Endodermal cell (in vitro differentiated cells): ENCODE results near the gene CD247. TPM values are rescaled to one million over a fixed set of nuclear protein-coding genes. Genes with fewer than 3 reads are reported as not detected.

Source experiments
- DNase-seq: peaks from one replicate; pipeline ENCODE4 v3.0.0-alpha.2; 2017
- H3K27ac ChIP-seq: 2 replicates; pipeline ENCODE4 v1.5.1; 2013; ENCODE audit warnings: mild to moderate bottlenecking, low read depth, low read length, moderate library complexity
- H3K27me3 ChIP-seq: 2 replicates; pipeline ENCODE4 v1.6.1; 2013; ENCODE audit warnings: mild to moderate bottlenecking, low read length, moderate library complexity; ENCODE audit not compliant: insufficient read depth, control insufficient read depth, poor library complexity, severe bottlenecking
- H3K36me3 ChIP-seq: 2 replicates; pipeline ENCODE4 v1.7.0; 2013; ENCODE audit warnings: mild to moderate bottlenecking, low read length, moderate library complexity; ENCODE audit not compliant: control insufficient read depth, insufficient read depth
- H3K4me1 ChIP-seq: one replicate; pipeline ENCODE4 v1.7.0; 2013; ENCODE audit warnings: low read length; ENCODE audit not compliant: control insufficient read depth, insufficient read depth
- H3K4me3 ChIP-seq: 2 replicates; pipeline ENCODE4 v1.5.1; 2013; ENCODE audit warnings: mild to moderate bottlenecking, low read length, moderate library complexity
- H3K9ac ChIP-seq: 2 replicates; pipeline ENCODE4 v1.6.1; 2013; ENCODE audit warnings: mild to moderate bottlenecking, low read length, moderate library complexity; ENCODE audit not compliant: poor library complexity, severe bottlenecking; ENCODE audit errors: extremely low read depth
- H3K9me3 ChIP-seq: 2 replicates; pipeline ENCODE4 v1.6.1; 2013; ENCODE audit warnings: mild to moderate bottlenecking, low read length, moderate library complexity; ENCODE audit not compliant: control insufficient read depth
- H3K27ac Mint-ChIP-seq: 2 replicates; pipeline ENCODE4 v1.8.0; 2020; ENCODE audit warnings: mixed read lengths
- H3K27me3 Mint-ChIP-seq: 2 replicates; pipeline ENCODE4 v1.8.0; 2021; ENCODE audit warnings: mild to moderate bottlenecking, mixed read lengths; ENCODE audit not compliant: insufficient read depth
- H3K36me3 Mint-ChIP-seq: 2 replicates; pipeline ENCODE4 v1.8.0; 2020; ENCODE audit warnings: low read depth, mixed read lengths
- H3K4me1 Mint-ChIP-seq: 2 replicates; pipeline ENCODE4 v1.8.0; 2020; ENCODE audit warnings: mixed read lengths
- H3K4me3 Mint-ChIP-seq: 2 replicates; pipeline ENCODE4 v1.8.0; 2020; ENCODE audit warnings: mild to moderate bottlenecking, moderate library complexity, mixed read lengths
- H3K9me3 Mint-ChIP-seq: 2 replicates; pipeline ENCODE4 v1.8.0; 2020; ENCODE audit warnings: mild to moderate bottlenecking, mixed read lengths
- WGBS, 2 experiments: methylation state at CpG; one replicate each; pipeline versions ENCODE4 v1.1.5 to v1.1.7; 2013; ENCODE audit warnings: missing lambda C conversion rate in 2 of 2, mixed read lengths in 1 of 2; ENCODE audit not compliant: insufficient coverage in 1 of 2, insufficient read length in 1 of 2; 5-methylcytosine and 5-hydroxymethylcytosine counted together
- total RNA-seq, 2 donors: library from RNA; stranded (reverse); fragmentation: NEBNext Ultra II Directional in 1 of 2; extraction: Animal tissue kit (Norgen Biotek cat#: 25700) in 1 of 2; gene quantifications; 2 replicates in 1 of 2; 3 replicates in 1 of 2; pipeline ENCODE4 v1.2.1, GENCODE V29; 2021
- TF ChIP-seq, protein P1 (sequence below): fragments of 200-600 bp; sonication (generic); conservative IDR thresholded peaks from 2 replicates; pipeline ENCODE4 v1.5.0; 2021; ENCODE audit warnings: antibody characterized with exemption, mild to moderate bottlenecking

CD247 gene
- total RNA-seq, 2 donors from 2014 or later = 0.46 to 0.55 TPM

DNA sequence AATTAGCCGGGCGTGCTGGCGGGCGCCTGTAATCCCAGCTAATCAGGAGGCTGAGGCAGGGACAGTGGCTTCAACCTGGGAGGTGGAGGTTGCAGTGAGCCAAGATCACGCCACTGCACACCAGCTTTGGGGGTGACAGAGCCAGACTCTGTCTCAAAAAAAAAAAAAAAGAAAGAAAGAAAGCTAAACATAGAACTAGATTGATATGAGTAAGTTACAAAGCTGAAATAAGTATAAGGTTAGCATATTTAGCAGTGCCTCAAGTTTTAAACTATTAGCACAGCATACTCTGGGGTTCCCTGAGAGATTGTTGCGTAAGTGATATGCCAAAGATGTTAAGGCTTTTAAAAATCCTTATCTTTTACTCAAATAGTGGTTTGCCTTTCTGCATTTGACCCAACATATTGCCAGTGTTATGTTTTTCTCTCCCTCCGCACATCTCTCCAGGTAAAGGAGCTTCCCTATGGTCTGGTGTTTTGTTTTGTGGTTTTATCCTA is 126.1 kb downstream of the CD247 start:
- H3K27ac Mint-ChIP-seq = no peak overlapping the region
- H3K36me3 Mint-ChIP-seq = peaks cover 33% of the 10 kb centered on the region
- no peak overlapping the region for H3K9ac ChIP-seq
- no peaks in the 10 kb centered on the region for H3K27me3 Mint-ChIP-seq
- H3K27ac ChIP-seq = no peak overlapping the region
- H3K27me3 ChIP-seq = no peaks in the 10 kb centered on the region
- no peaks in the 10 kb centered on the region for H3K4me1 ChIP-seq
- H3K9me3 ChIP-seq = no peaks in the 10 kb centered on the region
- 97 to 100% methylated on average over 2 to 7 of the region's 7 CpGs for WGBS, 2 experiments
- no peak overlapping the region for H3K4me3 Mint-ChIP-seq
- no peaks in the 10 kb centered on the region for H3K4me1 Mint-ChIP-seq
- H3K36me3 ChIP-seq = peaks cover 34% of the 10 kb centered on the region
- DNase-seq = no peak
- TF ChIP-seq, protein P1, sequence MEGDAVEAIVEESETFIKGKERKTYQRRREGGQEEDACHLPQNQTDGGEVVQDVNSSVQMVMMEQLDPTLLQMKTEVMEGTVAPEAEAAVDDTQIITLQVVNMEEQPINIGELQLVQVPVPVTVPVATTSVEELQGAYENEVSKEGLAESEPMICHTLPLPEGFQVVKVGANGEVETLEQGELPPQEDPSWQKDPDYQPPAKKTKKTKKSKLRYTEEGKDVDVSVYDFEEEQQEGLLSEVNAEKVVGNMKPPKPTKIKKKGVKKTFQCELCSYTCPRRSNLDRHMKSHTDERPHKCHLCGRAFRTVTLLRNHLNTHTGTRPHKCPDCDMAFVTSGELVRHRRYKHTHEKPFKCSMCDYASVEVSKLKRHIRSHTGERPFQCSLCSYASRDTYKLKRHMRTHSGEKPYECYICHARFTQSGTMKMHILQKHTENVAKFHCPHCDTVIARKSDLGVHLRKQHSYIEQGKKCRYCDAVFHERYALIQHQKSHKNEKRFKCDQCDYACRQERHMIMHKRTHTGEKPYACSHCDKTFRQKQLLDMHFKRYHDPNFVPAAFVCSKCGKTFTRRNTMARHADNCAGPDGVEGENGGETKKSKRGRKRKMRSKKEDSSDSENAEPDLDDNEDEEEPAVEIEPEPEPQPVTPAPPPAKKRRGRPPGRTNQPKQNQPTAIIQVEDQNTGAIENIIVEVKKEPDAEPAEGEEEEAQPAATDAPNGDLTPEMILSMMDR = no peak
- no peaks in the 10 kb centered on the region for H3K9me3 Mint-ChIP-seq
- no peak overlapping the region for H3K4me3 ChIP-seq

DNA sequence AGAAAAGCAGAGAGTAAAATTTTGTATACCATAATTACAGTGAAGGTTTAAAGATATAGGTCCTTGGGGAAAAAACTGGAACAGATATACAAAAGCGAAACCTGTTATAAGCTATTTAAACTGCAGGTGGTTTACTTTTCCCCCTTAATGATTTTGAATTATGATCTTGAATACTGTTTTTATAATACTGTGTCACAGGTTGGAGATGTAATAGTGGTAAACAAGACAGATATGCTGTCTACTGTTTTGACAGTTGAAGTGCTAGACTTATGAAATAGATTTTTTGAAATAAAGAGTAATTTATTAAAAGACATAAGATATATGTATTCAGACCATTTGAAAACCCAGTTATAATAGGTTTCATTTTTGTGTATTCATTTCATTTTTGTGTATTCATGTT is 129.4 kb downstream of the CD247 start:
- no peaks in the 10 kb centered on the region for H3K9me3 ChIP-seq
- Mint-ChIP-seq H3K27me3 (no peaks in the 10 kb centered on the region), H3K9me3 (no peaks in the 10 kb centered on the region), H3K27ac (no peak overlapping the region), H3K36me3 (peaks cover 39% of the 10 kb centered on the region), H3K4me1 (no peaks in the 10 kb centered on the region), H3K4me3 (no peak overlapping the region)
- no peaks in the 10 kb centered on the region for H3K27me3 ChIP-seq
- H3K36me3 ChIP-seq = peaks cover 49% of the 10 kb centered on the region
- no peak overlapping the region for H3K9ac ChIP-seq
- H3K27ac ChIP-seq = no peak overlapping the region
- no peak overlapping the region for H3K4me3 ChIP-seq
- TF ChIP-seq, protein P1 = no peak
- 100% methylated on average over 1 of the region's 1 CpG; no CpG with 5 or more reads in 1 of the 2 experiments for WGBS, 2 experiments
- DNase-seq = no peak
- H3K4me1 ChIP-seq = no peaks in the 10 kb centered on the region

DNA sequence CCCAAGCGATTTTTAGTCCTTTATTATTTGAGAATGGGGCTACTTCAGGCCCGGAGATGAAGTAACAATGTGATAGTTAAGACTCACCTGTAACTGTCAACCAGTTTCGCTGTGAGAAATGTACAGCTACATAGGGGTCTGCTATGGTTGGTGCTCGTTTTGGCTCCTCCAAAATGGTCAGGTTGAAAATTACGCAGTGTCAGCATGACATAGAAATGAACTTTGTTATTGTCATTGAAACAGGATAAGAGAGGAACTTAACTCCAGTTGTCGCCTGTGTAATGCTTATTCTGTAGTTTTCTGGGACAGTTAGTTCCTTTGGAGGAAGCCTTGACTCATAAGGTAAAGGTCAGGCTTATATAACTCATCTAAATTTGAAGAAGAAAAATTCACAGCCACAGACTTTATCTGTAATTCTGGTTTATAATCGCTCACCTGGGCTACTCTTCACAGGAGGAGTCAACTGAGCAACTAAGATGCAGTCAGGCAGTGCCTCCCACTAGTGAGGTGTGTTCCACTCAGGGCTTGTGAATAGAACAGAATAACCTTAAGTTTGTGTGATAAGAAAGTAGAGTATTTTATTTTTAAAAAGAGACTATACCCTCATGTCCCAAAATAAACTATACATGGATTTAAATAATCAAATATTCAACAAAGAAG is 130.9 kb downstream of the CD247 start:
- H3K4me3 Mint-ChIP-seq = no peak overlapping the region
- Histone ChIP-seq H3K4me1 (no peaks in the 10 kb centered on the region), H3K27ac (no peak overlapping the region), H3K9me3 (no peaks in the 10 kb centered on the region), H3K9ac (no peak overlapping the region), H3K27me3 (no peaks in the 10 kb centered on the region), H3K36me3 (peaks cover 49% of the 10 kb centered on the region), H3K4me3 (no peak overlapping the region)
- no peaks in the 10 kb centered on the region for H3K27me3 Mint-ChIP-seq
- DNase-seq = no peak
- H3K4me1 Mint-ChIP-seq = peaks cover 2% of the 10 kb centered on the region
- TF ChIP-seq, protein P1 = no peak
- 96 to 97% methylated on average over 6 to 7 of the region's 7 CpGs for WGBS, 2 experiments
- no peak overlapping the region for H3K27ac Mint-ChIP-seq
- no peaks in the 10 kb centered on the region for H3K9me3 Mint-ChIP-seq
- H3K36me3 Mint-ChIP-seq = peaks cover 43% of the 10 kb centered on the region

Other genes with a start within 250 kb of the CD247 start
- gene CREG1, start 35.2 kb upstream of the CD247 start, total RNA-seq = 10 to 100 TPM; 19.0 to 19.7 TPM
- gene RCSD1, start 111.7 kb upstream of the CD247 start, total RNA-seq = under 1 TPM; 0.11 to 0.29 TPM
- 100 to 1,000 TPM; 111 to 114 TPM for gene MPZL1, start 203.5 kb upstream of the CD247 start, total RNA-seq